H9 (cell line): ENCODE data around the gene REXO2. TPM values are rescaled to one million over a fixed set of nuclear protein-coding genes. Genes with fewer than 3 reads are reported as not detected.

Experiments used
- DNase-seq: peaks from one replicate; pipeline ENCODE4 v3.0.0-alpha.2; 2017
- H2AFZ ChIP-seq: one replicate; pipeline ENCODE4 v1.6.1; 2013; ENCODE audit warnings: mild to moderate bottlenecking, low read length, control low read depth, moderate library complexity
- H2AK5ac ChIP-seq: 2 replicates; pipeline ENCODE4 v1.6.1; 2013; ENCODE audit warnings: low read length, control low read depth, mixed read lengths; ENCODE audit not compliant: insufficient read length
- H2BK120ac ChIP-seq: one replicate; pipeline ENCODE4 v1.6.1; 2013; ENCODE audit warnings: low read depth, mild to moderate bottlenecking, low read length, control low read depth, inconsistent platforms; ENCODE audit not compliant: poor library complexity, severe bottlenecking
- H2BK12ac ChIP-seq: 2 replicates; pipeline ENCODE4 v1.6.1; 2013; ENCODE audit warnings: low read length, control low read depth, mixed read lengths, low read depth; ENCODE audit not compliant: insufficient read length
- H2BK15ac ChIP-seq: 2 replicates; pipeline ENCODE4 v1.6.1; 2013; ENCODE audit warnings: low read depth, low read length, control low read depth
- H2BK20ac ChIP-seq: one replicate; pipeline ENCODE4 v1.6.1; 2013; ENCODE audit warnings: low read depth, mild to moderate bottlenecking, low read length, control low read depth, inconsistent platforms; ENCODE audit not compliant: poor library complexity, severe bottlenecking
- H2BK5ac ChIP-seq: 2 replicates; pipeline ENCODE4 v1.6.1; 2013; ENCODE audit warnings: low read length, control low read depth, mixed read lengths; ENCODE audit not compliant: insufficient read length
- H3K14ac ChIP-seq: 2 replicates; pipeline ENCODE4 v1.6.1; 2013; ENCODE audit warnings: low read length, control low read depth; ENCODE audit not compliant: insufficient read depth
- H3K18ac ChIP-seq: 2 replicates; pipeline ENCODE4 v1.6.1; 2013; ENCODE audit warnings: low read depth, mild to moderate bottlenecking, mixed read lengths, low read length, control low read depth; ENCODE audit not compliant: insufficient read length
- H3K23ac ChIP-seq: 2 replicates; pipeline ENCODE4 v1.6.1; 2013; ENCODE audit warnings: low read length, control low read depth, mixed read lengths, low read depth; ENCODE audit not compliant: insufficient read length
- H3K23me2 ChIP-seq: 2 replicates; pipeline ENCODE4 v1.6.1; 2013; ENCODE audit warnings: low read depth, mild to moderate bottlenecking, mixed read lengths, low read length, control low read depth; ENCODE audit not compliant: insufficient read length, poor library complexity, severe bottlenecking
- H3K27ac ChIP-seq: 2 replicates; pipeline ENCODE4 v1.5.1; 2013; ENCODE audit warnings: low read length, control low read depth, mixed read lengths, low read depth; ENCODE audit not compliant: insufficient read length
- H3K27me3 ChIP-seq: 2 replicates; pipeline ENCODE4 v1.6.1; 2013; ENCODE audit warnings: low read length, control low read depth, inconsistent platforms; ENCODE audit not compliant: insufficient read depth
- H3K4ac ChIP-seq: 2 replicates; pipeline ENCODE4 v1.6.1; 2013; ENCODE audit warnings: low read depth, mild to moderate bottlenecking, control low read depth, inconsistent platforms, low read length, moderate library complexity
- H3K4me1 ChIP-seq: 2 replicates; pipeline ENCODE4 v1.6.1; 2013; ENCODE audit warnings: low read length, control low read depth, inconsistent platforms; ENCODE audit not compliant: insufficient read depth
- H3K4me2 ChIP-seq: 2 replicates; pipeline ENCODE4 v1.6.1; 2013; ENCODE audit warnings: low read length, control low read depth, mixed read lengths; ENCODE audit not compliant: insufficient read length, insufficient read depth
- H3K56ac ChIP-seq: 2 replicates; pipeline ENCODE4 v1.6.1; 2013; ENCODE audit warnings: low read depth, mild to moderate bottlenecking, mixed read lengths, low read length, control low read depth; ENCODE audit not compliant: insufficient read length
- H3K79me1 ChIP-seq: 2 replicates; pipeline ENCODE4 v1.6.1; 2013; ENCODE audit warnings: low read depth, mild to moderate bottlenecking, moderate library complexity, low read length, control low read depth, inconsistent platforms; ENCODE audit not compliant: insufficient read depth, poor library complexity, severe bottlenecking
- H3K79me2 ChIP-seq: 2 replicates; pipeline ENCODE4 v1.6.1; 2013; ENCODE audit warnings: low read length, control low read depth, inconsistent platforms; ENCODE audit not compliant: insufficient read depth
- H3K9ac ChIP-seq: 2 replicates; pipeline ENCODE4 v1.6.1; 2013; ENCODE audit warnings: low read length, control low read depth, mixed read lengths; ENCODE audit not compliant: insufficient read length; ENCODE audit errors: extremely low read depth
- H3K9me3 ChIP-seq: one replicate; pipeline ENCODE4 v1.6.1; 2013; ENCODE audit warnings: low read depth, low read length, inconsistent platforms; ENCODE audit not compliant: control insufficient read depth
- H3T11ph ChIP-seq: one replicate; pipeline ENCODE4 v1.6.1; 2013; ENCODE audit warnings: mild to moderate bottlenecking, low read length, control low read depth, inconsistent platforms
- H4K20me1 ChIP-seq: one replicate; pipeline ENCODE4 v1.6.1; 2013; ENCODE audit not compliant: control insufficient read depth, insufficient read length, insufficient read depth
- H4K5ac ChIP-seq: 2 replicates; pipeline ENCODE4 v1.6.1; 2013; ENCODE audit warnings: low read depth, mild to moderate bottlenecking, mixed read lengths, low read length, control low read depth; ENCODE audit not compliant: insufficient read length
- H4K8ac ChIP-seq: replicated peaks from 2 replicates; pipeline ENCODE4 v1.6.1; 2013; ENCODE audit warnings: low read length, control low read depth, mixed read lengths, low read depth; ENCODE audit not compliant: insufficient read length
- H4K91ac ChIP-seq: 2 replicates; pipeline ENCODE4 v1.6.1; 2013; ENCODE audit warnings: low read depth, mild to moderate bottlenecking, moderate library complexity, mixed read lengths, low read length, control low read depth; ENCODE audit not compliant: insufficient read length
- H3K27ac Mint-ChIP-seq, 3 experiments: 2 replicates in 2 of 3; 3 replicates in 1 of 3; pipeline ENCODE4 v1.8.0; 2020 to 2021; ENCODE audit warnings: mixed read lengths in 3 of 3, mild to moderate bottlenecking in 1 of 3, moderate library complexity in 1 of 3
- H3K27me3 Mint-ChIP-seq: 2 replicates; pipeline ENCODE4 v1.8.0; 2021; ENCODE audit warnings: low read depth, mild to moderate bottlenecking, moderate library complexity, mixed read lengths
- H3K36me3 Mint-ChIP-seq, 3 experiments: 2 replicates in 2 of 3; 3 replicates in 1 of 3; pipeline ENCODE4 v1.8.0; 2020 to 2021; ENCODE audit warnings: low read depth in 3 of 3, mixed read lengths in 3 of 3; ENCODE audit not compliant: insufficient read depth in 1 of 3
- H3K4me1 Mint-ChIP-seq, 2 experiments: 2 replicates each; pipeline ENCODE4 v1.8.0; 2020; ENCODE audit warnings: mixed read lengths in 2 of 2
- H3K4me3 Mint-ChIP-seq, 2 experiments: 2 replicates in 1 of 2; 3 replicates in 1 of 2; pipeline ENCODE4 v1.8.0; 2020 to 2021; ENCODE audit warnings: mild to moderate bottlenecking in 2 of 2, mixed read lengths in 2 of 2, moderate library complexity in 1 of 2
- H3K9me3 Mint-ChIP-seq, 2 experiments: 2 replicates in 1 of 2; 3 replicates in 1 of 2; pipeline ENCODE4 v1.8.0; 2020; ENCODE audit warnings: mild to moderate bottlenecking in 2 of 2, mixed read lengths in 2 of 2, moderate library complexity in 1 of 2
- WGBS: extraction: QIAGEN DNeasy Blood & Tissue Kit; methylation state at CpG from one replicate; pipeline ENCODE4 v1.1.7; 2013; ENCODE audit warnings: missing lambda C conversion rate, low lambda C conversion rate, mixed read lengths; ENCODE audit not compliant: insufficient read length; ENCODE audit errors: extremely low coverage; 5-methylcytosine and 5-hydroxymethylcytosine counted together
- total RNA-seq: library from RNA; stranded (reverse); gene quantifications from 2 replicates; pipeline ENCODE4 v1.2.1, GENCODE V29; 2021
- TF ChIP-seq, protein P1 (sequence below): fragments of 200-600 bp; sonication (generic); conservative IDR thresholded peaks from 3 replicates; pipeline ENCODE4 v1.8.0; 2021; ENCODE audit warnings: antibody characterized with exemption, mild to moderate bottlenecking

The REXO2 gene
- total RNA-seq, 1 experiment from 2014 or later, result 92.8 TPM

- Histone ChIP-seq H3K79me2 (no peaks in the 10 kb centered on the region), H3K27me3 (no peaks in the 10 kb centered on the region), H2BK12ac (no peak overlapping the region), H2BK15ac (no peak overlapping the region), H3K18ac (no peak overlapping the region), H4K20me1 (no peaks in the 10 kb centered on the region), H3T11ph (no peak overlapping the region), H3K79me1 (no peaks in the 10 kb centered on the region), H3K23ac (no peak overlapping the region), H3K9me3 (no peaks in the 10 kb centered on the region), H3K23me2 (no peaks in the 10 kb centered on the region), H3K27ac (no peak overlapping the region), H3K4me1 (peaks cover 2% of the 10 kb centered on the region; the same call in 1 of the 2 replicates), H4K91ac (no peak overlapping the region), H2BK5ac (no peak overlapping the region), H3K4ac (no peak overlapping the region), H3K4me2 (no peak overlapping the region), H4K5ac (no peak overlapping the region), H2AFZ (no peak overlapping the region), H2AK5ac (no peak overlapping the region), H4K8ac (no peak overlapping the region), H2BK20ac (no peak overlapping the region), H3K9ac (no peak overlapping the region), H2BK120ac (no peak overlapping the region), H3K56ac (no peak overlapping the region), H3K14ac (no peak overlapping the region)
- peak overlapping the region in 2 of 3 experiments; percentile 39 to 62; a peak in 6 of 7 replicates for H3K27ac Mint-ChIP-seq
- TF ChIP-seq, protein P1, sequence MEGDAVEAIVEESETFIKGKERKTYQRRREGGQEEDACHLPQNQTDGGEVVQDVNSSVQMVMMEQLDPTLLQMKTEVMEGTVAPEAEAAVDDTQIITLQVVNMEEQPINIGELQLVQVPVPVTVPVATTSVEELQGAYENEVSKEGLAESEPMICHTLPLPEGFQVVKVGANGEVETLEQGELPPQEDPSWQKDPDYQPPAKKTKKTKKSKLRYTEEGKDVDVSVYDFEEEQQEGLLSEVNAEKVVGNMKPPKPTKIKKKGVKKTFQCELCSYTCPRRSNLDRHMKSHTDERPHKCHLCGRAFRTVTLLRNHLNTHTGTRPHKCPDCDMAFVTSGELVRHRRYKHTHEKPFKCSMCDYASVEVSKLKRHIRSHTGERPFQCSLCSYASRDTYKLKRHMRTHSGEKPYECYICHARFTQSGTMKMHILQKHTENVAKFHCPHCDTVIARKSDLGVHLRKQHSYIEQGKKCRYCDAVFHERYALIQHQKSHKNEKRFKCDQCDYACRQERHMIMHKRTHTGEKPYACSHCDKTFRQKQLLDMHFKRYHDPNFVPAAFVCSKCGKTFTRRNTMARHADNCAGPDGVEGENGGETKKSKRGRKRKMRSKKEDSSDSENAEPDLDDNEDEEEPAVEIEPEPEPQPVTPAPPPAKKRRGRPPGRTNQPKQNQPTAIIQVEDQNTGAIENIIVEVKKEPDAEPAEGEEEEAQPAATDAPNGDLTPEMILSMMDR, result no peak
- no peaks in the 10 kb centered on the region for H3K9me3 Mint-ChIP-seq
- no peak for DNase-seq
- H3K4me3 Mint-ChIP-seq, result no peak overlapping the region
- H3K36me3 Mint-ChIP-seq, result peaks cover 11 to 35% (median 33%) of the 10 kb centered on the region in 3 experiments
- WGBS, result no CpG with 5 or more reads among the region's 10 CpGs
- H3K27me3 Mint-ChIP-seq, result no peaks in the 10 kb centered on the region
- H3K4me1 Mint-ChIP-seq, result peaks cover 8 to 10% of the 10 kb centered on the region in 2 experiments
These were observed 25.3 kb upstream of the REXO2 start for GRCh38 chr11:114413958-114414357.
